Activated CD8-positive, alpha-beta memory T cell treated with anti-CD3 and anti-CD28 coated beads for 4 hours (primary cell): ENCODE data around the gene GATA3.
"Not testable (repeated sequence)": the region's sequence is repeated elsewhere in the genome, so short reads cannot be mapped to it uniquely, and the experiment has no call there.

ENCODE experiments used
- DNase-seq, 2 donors: peaks; one replicate each; pipeline ENCODE4 v3.0.0-alpha.2; 2020; ENCODE audit warnings: low read depth in 2 of 2

The GATA3 gene

GRCh38 chr10:8054494-8055407, at the start of gene GATA3:
GATA3 (plus strand) TSS chr10:8054688; CDS start chr10:8055656, 968 bp downstream.
- DNase-seq, result peak in 1 of 2 donors; percentile 63

GRCh38 chr10:8006274-8006999, 48.1 kb upstream of the GATA3 start:
- DNase-seq, result no peak

- no peak for DNase-seq
These were observed 45.5 kb upstream of the GATA3 start for GRCh38 chr10:8009031-8009430.

- no peak for DNase-seq
These were observed 41.5 kb upstream of the GATA3 start for GRCh38 chr10:8013006-8013405.

- DNase-seq, result no peak
These were observed 40.9 kb upstream of the GATA3 start for GRCh38 chr10:8013619-8014018.

GRCh38 chr10:8014649-8015048, 39.8 kb upstream of the GATA3 start:
- no peak for DNase-seq

GRCh38 chr10:8017277-8017676, 37.2 kb upstream of the GATA3 start:
- no peak for DNase-seq

GRCh38 chr10:8023321-8023720, 31.2 kb upstream of the GATA3 start:
- no peak for DNase-seq

GRCh38 chr10:8023851-8024250, 30.6 kb upstream of the GATA3 start:
- no peak for DNase-seq

- DNase-seq, result no peak
These were observed 27.9 kb upstream of the GATA3 start for GRCh38 chr10:8026349-8027259.

- DNase-seq, result not testable (repeated sequence)
These were observed 23.3 kb upstream of the GATA3 start for GRCh38 chr10:8031211-8031610.

- DNase-seq, result no peak
These were observed 21.9 kb upstream of the GATA3 start for GRCh38 chr10:8032558-8032957.

- DNase-seq, result no peak
These were observed 20.5 kb upstream of the GATA3 start for GRCh38 chr10:8033812-8034465.

- DNase-seq, result no peak
These were observed 20.0 kb upstream of the GATA3 start for GRCh38 chr10:8034466-8035005.

- DNase-seq, result no peak
These were observed 19.4 kb upstream of the GATA3 start for GRCh38 chr10:8035006-8035640.

- DNase-seq, result no peak
These were observed 18.6 kb upstream of the GATA3 start for GRCh38 chr10:8035641-8036470.

GRCh38 chr10:8036506-8037198, 17.8 kb upstream of the GATA3 start:
- no peak for DNase-seq

- DNase-seq, result no peak
These were observed 17.2 kb upstream of the GATA3 start for GRCh38 chr10:8037199-8037801.
